ENCODE data around the gene INPP1. TPM values are rescaled to one million over a fixed set of nuclear protein-coding genes. Genes with fewer than 3 reads are reported as not detected.
A peak's percentile ranks its signal among the peaks of the same experiment; 100 is the strongest.

INPP1 gene
- total RNA-seq, 6 experiments from 2014 or later = 13.9 to 22.0 (median 14.7) TPM

DNA sequence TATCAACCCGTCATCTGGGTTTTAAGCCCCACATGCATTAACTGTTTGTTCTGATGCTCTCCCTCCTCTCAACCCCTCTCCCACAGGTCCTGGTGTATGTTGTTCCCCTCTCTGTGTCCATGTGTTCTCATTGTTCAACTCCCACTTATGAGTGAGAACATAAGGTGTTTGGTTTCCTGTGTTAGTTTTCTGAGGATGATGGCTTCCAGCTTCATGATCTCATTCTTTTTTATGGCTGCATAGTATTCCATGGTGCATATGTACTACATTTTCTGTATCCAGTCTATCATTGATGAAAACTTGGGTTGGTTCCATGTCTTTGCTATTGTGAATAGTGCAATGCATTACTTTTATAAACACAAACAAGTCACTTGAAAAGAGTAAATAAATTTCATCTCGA, 7.0 kb upstream of the INPP1 start:
- no peaks in the 10 kb centered on the region for H3K9me3 ChIP-seq
- no peak overlapping the region for H3K4me3 ChIP-seq
- intact Hi-C loops (cut with DNase I) = no loop called here
- H3K27ac ChIP-seq = no peak overlapping the region
- TF ChIP-seq, protein P1, sequence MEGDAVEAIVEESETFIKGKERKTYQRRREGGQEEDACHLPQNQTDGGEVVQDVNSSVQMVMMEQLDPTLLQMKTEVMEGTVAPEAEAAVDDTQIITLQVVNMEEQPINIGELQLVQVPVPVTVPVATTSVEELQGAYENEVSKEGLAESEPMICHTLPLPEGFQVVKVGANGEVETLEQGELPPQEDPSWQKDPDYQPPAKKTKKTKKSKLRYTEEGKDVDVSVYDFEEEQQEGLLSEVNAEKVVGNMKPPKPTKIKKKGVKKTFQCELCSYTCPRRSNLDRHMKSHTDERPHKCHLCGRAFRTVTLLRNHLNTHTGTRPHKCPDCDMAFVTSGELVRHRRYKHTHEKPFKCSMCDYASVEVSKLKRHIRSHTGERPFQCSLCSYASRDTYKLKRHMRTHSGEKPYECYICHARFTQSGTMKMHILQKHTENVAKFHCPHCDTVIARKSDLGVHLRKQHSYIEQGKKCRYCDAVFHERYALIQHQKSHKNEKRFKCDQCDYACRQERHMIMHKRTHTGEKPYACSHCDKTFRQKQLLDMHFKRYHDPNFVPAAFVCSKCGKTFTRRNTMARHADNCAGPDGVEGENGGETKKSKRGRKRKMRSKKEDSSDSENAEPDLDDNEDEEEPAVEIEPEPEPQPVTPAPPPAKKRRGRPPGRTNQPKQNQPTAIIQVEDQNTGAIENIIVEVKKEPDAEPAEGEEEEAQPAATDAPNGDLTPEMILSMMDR (IDR thresholded peaks at IDR 0.05) = no peak
- no peak for TF ChIP-seq POLR2A (IDR thresholded peaks at IDR 0.05)
- no peak for ATAC-seq
- H3K4me1 ChIP-seq = peaks cover 0 to 19% (median 5%) of the 10 kb centered on the region in 4 donors
- no peaks in the 10 kb centered on the region for H3K27me3 ChIP-seq
- H3K36me3 ChIP-seq = no peaks in the 10 kb centered on the region
- 90% methylated on average over 2 of the region's 2 CpGs for WGBS (ENCODE audit: insufficient coverage, low coverage, low lambda C conversion rate, missing lambda C conversion rate)
- DNase-seq = no peak

DNA sequence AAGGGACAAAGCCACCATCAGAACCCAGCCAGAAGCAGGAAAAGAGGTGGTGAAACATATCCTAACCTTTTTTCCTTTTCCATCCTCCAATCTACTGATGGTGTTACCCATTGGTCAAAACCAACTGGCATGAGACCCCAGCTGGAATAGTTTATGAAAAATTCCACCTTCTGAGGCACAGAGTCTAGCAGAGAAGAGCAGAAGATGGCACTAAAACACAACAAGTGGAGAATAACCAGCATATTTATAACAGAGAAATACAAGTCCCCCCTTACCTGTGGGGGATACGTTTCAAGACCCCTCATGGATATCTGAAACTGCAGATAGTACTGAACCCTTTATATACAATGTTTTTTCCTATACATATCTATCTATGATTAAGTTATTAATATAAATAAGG, 4.9 kb upstream of the INPP1 start:
- intact Hi-C loops (cut with DNase I) = no loop called here

DNA sequence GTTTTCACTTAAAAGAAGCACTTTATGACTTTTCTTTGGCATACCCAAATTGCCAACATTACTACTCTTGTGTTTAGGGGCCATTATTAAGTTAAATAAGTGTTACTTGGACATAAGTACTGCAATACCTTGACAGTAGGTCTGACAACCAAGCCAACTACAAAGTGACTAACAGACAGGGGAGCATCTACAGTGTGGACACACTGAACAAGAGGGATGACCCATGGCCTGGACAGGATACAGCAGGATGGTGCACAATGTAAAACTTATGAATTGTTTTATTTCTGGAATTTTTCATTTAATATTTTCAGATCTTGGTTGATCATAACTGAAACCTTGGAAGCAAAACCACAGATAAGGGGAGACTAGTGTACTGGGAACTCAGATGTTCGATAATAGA, 4.0 kb upstream of the INPP1 start:
- no peak for ATAC-seq
- WGBS (ENCODE audit: insufficient coverage, low coverage, low lambda C conversion rate, missing lambda C conversion rate) = 39% methylated on average over 1 of the region's 1 CpG

More for the DNA sequence above, 4.9 kb upstream of the INPP1 start:
- Histone ChIP-seq H3K4me3 (no peak overlapping the region), H3K27ac (no peak overlapping the region), H3K4me1 (peaks cover 0 to 14% (median 4%) of the 10 kb centered on the region in 4 donors), H3K36me3 (no peaks in the 10 kb centered on the region), H3K9me3 (no peaks in the 10 kb centered on the region), H3K27me3 (no peaks in the 10 kb centered on the region)
- DNase-seq = no peak
- no peak for TF ChIP-seq POLR2A (IDR thresholded peaks at IDR 0.05)
- TF ChIP-seq, protein P1 (IDR thresholded peaks at IDR 0.05) = peak in 1 of 4 donors; percentile 13
- ATAC-seq = no peak
- 22% methylated on average over 1 of the region's 1 CpG for WGBS (ENCODE audit: insufficient coverage, low coverage, low lambda C conversion rate, missing lambda C conversion rate)

DNA sequence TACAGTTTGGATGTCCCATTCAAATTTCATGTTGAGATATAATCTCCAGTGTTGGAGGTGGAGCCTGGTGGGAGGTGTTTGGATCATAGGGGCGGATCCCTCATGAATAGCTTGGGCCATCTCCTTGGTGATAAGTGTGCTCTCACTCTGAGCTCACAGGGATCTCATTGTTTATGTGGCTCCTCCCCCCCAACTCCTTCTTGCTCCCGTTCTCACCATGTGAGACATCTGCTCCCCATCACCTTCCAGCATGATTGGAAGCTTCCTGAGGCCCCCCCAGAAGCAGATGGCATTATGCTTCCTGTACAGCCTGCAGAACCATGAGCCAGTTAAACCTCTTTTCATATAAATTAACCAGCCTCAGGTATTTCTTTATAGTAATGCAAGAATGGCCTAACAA, 3.0 kb upstream of the INPP1 start:
- H3K4me3 ChIP-seq = no peak overlapping the region
- WGBS (ENCODE audit: insufficient coverage, low coverage, low lambda C conversion rate, missing lambda C conversion rate) = 55% methylated on average over 2 of the region's 2 CpGs
- H3K4me1 ChIP-seq = peaks cover 0 to 11% (median 0%) of the 10 kb centered on the region in 4 donors
- H3K27ac ChIP-seq = no peak overlapping the region
- no peak for ATAC-seq
- H3K9me3 ChIP-seq = no peaks in the 10 kb centered on the region
- no peak for DNase-seq
- H3K36me3 ChIP-seq = no peaks in the 10 kb centered on the region
- intact Hi-C loops (cut with DNase I) = no loop called here
- H3K27me3 ChIP-seq = no peaks in the 10 kb centered on the region
- TF ChIP-seq POLR2A (IDR thresholded peaks at IDR 0.05) = no peak
- TF ChIP-seq, protein P1 (IDR thresholded peaks at IDR 0.05) = no peak

More for the DNA sequence above, 4.0 kb upstream of the INPP1 start:
- no peaks in the 10 kb centered on the region for H3K9me3 ChIP-seq
- H3K27me3 ChIP-seq = no peaks in the 10 kb centered on the region
- TF ChIP-seq, protein P1 (IDR thresholded peaks at IDR 0.05) = no peak
- TF ChIP-seq POLR2A (IDR thresholded peaks at IDR 0.05) = no peak
- H3K4me3 ChIP-seq = no peak overlapping the region
- intact Hi-C loops (cut with DNase I) = no loop called here
- H3K4me1 ChIP-seq = peaks cover 0 to 6% (median 0%) of the 10 kb centered on the region in 4 donors
- H3K27ac ChIP-seq = peak overlapping the region in 1 of 3 donors; percentile 5
- no peak for DNase-seq
- no peaks in the 10 kb centered on the region for H3K36me3 ChIP-seq

DNA sequence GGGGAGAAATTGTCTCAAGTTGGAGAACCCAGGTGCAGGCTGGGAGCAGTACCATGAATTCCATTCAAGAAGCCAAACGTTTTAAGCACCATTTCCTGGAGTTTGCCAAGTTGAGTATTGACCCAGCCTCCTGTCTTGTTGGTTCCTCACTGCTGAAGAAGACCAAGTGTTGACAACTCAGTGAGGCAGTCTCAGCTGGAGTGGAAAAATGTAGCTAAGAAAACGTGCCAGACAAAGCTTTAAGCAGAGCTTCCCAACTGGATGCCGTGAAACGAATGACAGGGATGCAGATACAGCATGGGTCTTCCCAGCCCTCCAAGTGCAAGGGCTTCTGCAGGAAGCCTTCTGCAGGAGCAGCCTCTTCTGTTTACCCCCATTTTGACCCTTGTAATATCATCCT, 778 bp upstream of the INPP1 start:
- peak overlapping the region in 1 of 3 donors; percentile 97 for H3K27ac ChIP-seq
- intact Hi-C loops (cut with DNase I) = no loop called here
- TF ChIP-seq, protein P1 (IDR thresholded peaks at IDR 0.05) = no peak
- no peak for TF ChIP-seq POLR2A (IDR thresholded peaks at IDR 0.05)
- no peaks in the 10 kb centered on the region for H3K9me3 ChIP-seq
- H3K4me1 ChIP-seq = peaks cover 0 to 8% (median 1%) of the 10 kb centered on the region in 4 donors
- ATAC-seq (no peak), DNase-seq (no peak)
- no peaks in the 10 kb centered on the region for H3K27me3 ChIP-seq
- H3K36me3 ChIP-seq = no peaks in the 10 kb centered on the region
- H3K4me3 ChIP-seq = no peak overlapping the region
- WGBS (ENCODE audit: insufficient coverage, low coverage, low lambda C conversion rate, missing lambda C conversion rate) = 45% methylated on average over 4 of the region's 4 CpGs

Data from right lobe of liver (tissue), 6 donors.